Measurements from ENCODE around the gene ZDHHC24. TPM values are rescaled to one million over a fixed set of nuclear protein-coding genes. Genes with fewer than 3 reads are reported as not detected.

The ZDHHC24 gene, protein sequence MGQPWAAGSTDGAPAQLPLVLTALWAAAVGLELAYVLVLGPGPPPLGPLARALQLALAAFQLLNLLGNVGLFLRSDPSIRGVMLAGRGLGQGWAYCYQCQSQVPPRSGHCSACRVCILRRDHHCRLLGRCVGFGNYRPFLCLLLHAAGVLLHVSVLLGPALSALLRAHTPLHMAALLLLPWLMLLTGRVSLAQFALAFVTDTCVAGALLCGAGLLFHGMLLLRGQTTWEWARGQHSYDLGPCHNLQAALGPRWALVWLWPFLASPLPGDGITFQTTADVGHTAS
- polyA plus RNA-seq (14.9 and 15.9 TPM in 2 replicates), polyA minus RNA-seq (10.5 and 12.4 TPM in 2 replicates)

DNA sequence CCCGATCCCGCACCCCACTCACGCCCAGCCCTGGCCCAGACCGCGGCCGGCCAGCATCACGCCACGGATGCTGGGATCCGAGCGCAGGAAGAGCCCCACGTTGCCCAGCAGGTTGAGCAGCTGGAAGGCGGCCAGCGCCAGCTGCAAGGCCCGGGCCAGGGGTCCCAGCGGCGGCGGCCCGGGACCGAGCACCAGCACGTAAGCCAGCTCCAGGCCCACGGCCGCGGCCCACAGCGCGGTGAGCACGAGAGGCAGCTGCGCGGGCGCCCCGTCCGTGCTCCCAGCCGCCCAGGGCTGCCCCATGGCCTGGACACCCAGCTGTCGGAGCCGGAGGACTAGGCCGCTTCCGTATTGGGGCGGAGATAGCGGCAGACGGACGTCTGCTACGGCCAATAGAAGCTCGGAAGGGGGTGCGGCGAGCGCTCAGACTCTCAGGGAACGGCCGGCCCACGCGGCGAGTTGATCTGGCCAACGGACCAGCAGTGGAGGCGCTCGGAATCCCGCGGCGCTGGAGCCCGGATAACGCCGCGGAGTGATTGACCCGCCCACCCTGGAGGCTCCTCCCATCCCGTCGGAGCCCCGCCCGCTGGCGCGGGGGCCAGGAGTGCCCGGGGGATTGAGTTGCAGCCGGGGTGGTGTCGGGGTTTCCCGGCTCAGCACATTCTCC lies at the start of gene ZDHHC24:
Gene ZDHHC24 (minus strand): TSS at position 348 of the 667 bp plus-strand sequence. CDS start 45 bp downstream, at position 303.
- H3K36me3 ChIP-seq (ENCODE audit: insufficient read depth, low read length), result no peaks in the 10 kb centered on the region
- H2AFZ ChIP-seq (ENCODE audit: low read depth, low read length), result peak within 1 kb of the TSS; percentile 48
- peak within 1 kb of the TSS; percentile 87 for H3K4me2 ChIP-seq (ENCODE audit: low read length)
- no peaks in the 10 kb centered on the region for H4K20me1 ChIP-seq (ENCODE audit: insufficient read depth)
- no peaks in the 10 kb centered on the region for H3K79me2 ChIP-seq (replicated peaks; ENCODE audit: insufficient read depth, low read length)
- H3K27me3 ChIP-seq (ENCODE audit: insufficient read depth, low read depth, low read length), result no peaks in the 10 kb centered on the region
- H3K4me3 ChIP-seq (ENCODE audit: low read length), result peak within 1 kb of the TSS; percentile 81
- H3K27ac ChIP-seq (ENCODE audit: low read length), result no peak within 1 kb of the TSS
- TF ChIP-seq, protein P1, sequence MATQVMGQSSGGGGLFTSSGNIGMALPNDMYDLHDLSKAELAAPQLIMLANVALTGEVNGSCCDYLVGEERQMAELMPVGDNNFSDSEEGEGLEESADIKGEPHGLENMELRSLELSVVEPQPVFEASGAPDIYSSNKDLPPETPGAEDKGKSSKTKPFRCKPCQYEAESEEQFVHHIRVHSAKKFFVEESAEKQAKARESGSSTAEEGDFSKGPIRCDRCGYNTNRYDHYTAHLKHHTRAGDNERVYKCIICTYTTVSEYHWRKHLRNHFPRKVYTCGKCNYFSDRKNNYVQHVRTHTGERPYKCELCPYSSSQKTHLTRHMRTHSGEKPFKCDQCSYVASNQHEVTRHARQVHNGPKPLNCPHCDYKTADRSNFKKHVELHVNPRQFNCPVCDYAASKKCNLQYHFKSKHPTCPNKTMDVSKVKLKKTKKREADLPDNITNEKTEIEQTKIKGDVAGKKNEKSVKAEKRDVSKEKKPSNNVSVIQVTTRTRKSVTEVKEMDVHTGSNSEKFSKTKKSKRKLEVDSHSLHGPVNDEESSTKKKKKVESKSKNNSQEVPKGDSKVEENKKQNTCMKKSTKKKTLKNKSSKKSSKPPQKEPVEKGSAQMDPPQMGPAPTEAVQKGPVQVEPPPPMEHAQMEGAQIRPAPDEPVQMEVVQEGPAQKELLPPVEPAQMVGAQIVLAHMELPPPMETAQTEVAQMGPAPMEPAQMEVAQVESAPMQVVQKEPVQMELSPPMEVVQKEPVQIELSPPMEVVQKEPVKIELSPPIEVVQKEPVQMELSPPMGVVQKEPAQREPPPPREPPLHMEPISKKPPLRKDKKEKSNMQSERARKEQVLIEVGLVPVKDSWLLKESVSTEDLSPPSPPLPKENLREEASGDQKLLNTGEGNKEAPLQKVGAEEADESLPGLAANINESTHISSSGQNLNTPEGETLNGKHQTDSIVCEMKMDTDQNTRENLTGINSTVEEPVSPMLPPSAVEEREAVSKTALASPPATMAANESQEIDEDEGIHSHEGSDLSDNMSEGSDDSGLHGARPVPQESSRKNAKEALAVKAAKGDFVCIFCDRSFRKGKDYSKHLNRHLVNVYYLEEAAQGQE (IDR thresholded peaks at IDR 0.05; ENCODE audit: borderline replicate concordance), result no peak
- peak; percentile 75 for TF ChIP-seq MXI1 (conservative IDR thresholded peaks at IDR 0.05; ENCODE audit: poor library complexity, severe bottlenecking)
- peak; percentile 56 for TF ChIP-seq POLR2AphosphoS5 (IDR thresholded peaks at IDR 0.05)
- TF ChIP-seq SMC3 (conservative IDR thresholded peaks at IDR 0.05; ENCODE audit: poor library complexity), result peak; percentile 54
- no peak for TF ChIP-seq EP300 (conservative IDR thresholded peaks at IDR 0.05; ENCODE audit: poor library complexity, severe bottlenecking)
- no peak for TF ChIP-seq CTCF (IDR thresholded peaks at IDR 0.05; ENCODE audit: poor library complexity, severe bottlenecking)
- peak; percentile 47 for TF ChIP-seq RAD21 (conservative IDR thresholded peaks at IDR 0.05)
- TF ChIP-seq EZH2 (IDR thresholded peaks at IDR 0.05; ENCODE audit: borderline replicate concordance, insufficient read depth, low read length, poor library complexity, severe bottlenecking), result no peak
- peak; percentile 69 for TF ChIP-seq TAF1 (IDR thresholded peaks at IDR 0.05; ENCODE audit: low read depth)
- no peaks in the 10 kb centered on the region for H3F3A ChIP-seq (ENCODE audit: insufficient read depth, low read length, poor library complexity, severe bottlenecking)
- H3K9me2 ChIP-seq (ENCODE audit: insufficient read depth, low read length), result no peaks in the 10 kb centered on the region
- no peaks in the 10 kb centered on the region for H3K9me3 ChIP-seq (ENCODE audit: low read length)
- peak within 1 kb of the TSS; percentile 86 for H3K9ac ChIP-seq (ENCODE audit: low read length)

DNA sequence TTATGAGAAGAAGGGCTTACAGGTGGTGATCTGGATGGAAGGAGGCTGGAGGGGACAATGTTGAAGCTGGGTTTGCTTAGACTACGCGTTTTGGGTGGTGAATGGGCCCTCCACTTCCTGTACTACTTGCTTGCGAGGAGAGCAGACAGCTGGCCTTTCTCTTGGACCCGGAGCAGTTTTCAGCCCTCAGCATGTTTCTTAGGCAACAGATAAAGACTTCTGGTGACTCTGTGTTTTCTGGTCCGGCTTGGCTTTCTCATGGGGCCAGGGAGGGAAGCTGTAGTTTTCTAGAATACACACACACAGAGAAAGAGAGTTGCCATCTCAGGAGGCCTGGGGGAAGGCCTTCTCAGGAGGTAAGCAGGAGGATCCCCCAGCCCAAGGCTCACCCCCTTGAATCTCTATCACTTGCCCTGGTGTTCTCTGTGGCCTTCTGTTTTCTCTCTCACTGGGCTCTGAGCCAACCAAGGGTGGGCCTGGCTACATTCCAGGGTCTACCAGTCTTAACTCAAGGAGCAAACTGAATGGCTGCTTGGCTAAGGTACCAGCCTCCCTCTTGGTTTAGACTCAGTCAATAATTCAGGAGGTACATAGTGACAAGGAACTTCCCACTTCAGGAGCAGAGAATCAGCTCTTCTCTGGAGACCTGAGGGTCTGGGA lies 49.5 kb upstream of the ZDHHC24 start:
- H3K36me3 ChIP-seq (ENCODE audit: insufficient read depth, low read length), result no peaks in the 10 kb centered on the region

More for the DNA sequence above, 49.5 kb upstream of the ZDHHC24 start:
- no peak overlapping the region for H3K4me3 ChIP-seq (ENCODE audit: low read length)
- no peaks in the 10 kb centered on the region for H3K9me2 ChIP-seq (ENCODE audit: insufficient read depth, low read length)
- H3K27ac ChIP-seq (ENCODE audit: low read length), result no peak overlapping the region
- H3K27me3 ChIP-seq (ENCODE audit: insufficient read depth, low read depth, low read length), result no peaks in the 10 kb centered on the region
- H3K79me2 ChIP-seq (replicated peaks; ENCODE audit: insufficient read depth, low read length), result no peaks in the 10 kb centered on the region
- no peak overlapping the region for H2AFZ ChIP-seq (ENCODE audit: low read depth, low read length)
- H3K4me2 ChIP-seq (ENCODE audit: low read length), result no peak overlapping the region
- H3F3A ChIP-seq (ENCODE audit: insufficient read depth, low read length, poor library complexity, severe bottlenecking), result no peaks in the 10 kb centered on the region
- no peak overlapping the region for H3K9ac ChIP-seq (ENCODE audit: low read length)
- peaks cover 14% of the 10 kb centered on the region for H3K9me3 ChIP-seq (ENCODE audit: low read length)
- TF ChIP-seq EZH2 (IDR thresholded peaks at IDR 0.05; ENCODE audit: borderline replicate concordance, insufficient read depth, low read length, poor library complexity, severe bottlenecking), result no peak
- TF ChIP-seq TAF1 (IDR thresholded peaks at IDR 0.05; ENCODE audit: low read depth), result no peak
- no peak for TF ChIP-seq MXI1 (conservative IDR thresholded peaks at IDR 0.05; ENCODE audit: poor library complexity, severe bottlenecking)
- TF ChIP-seq RAD21 (conservative IDR thresholded peaks at IDR 0.05), result no peak
- TF ChIP-seq EP300 (conservative IDR thresholded peaks at IDR 0.05; ENCODE audit: poor library complexity, severe bottlenecking), result no peak
- no peak for TF ChIP-seq SMC3 (conservative IDR thresholded peaks at IDR 0.05; ENCODE audit: poor library complexity)
- no peak for TF ChIP-seq POLR2AphosphoS5 (IDR thresholded peaks at IDR 0.05)
- TF ChIP-seq CTCF (IDR thresholded peaks at IDR 0.05; ENCODE audit: poor library complexity, severe bottlenecking), result no peak
- TF ChIP-seq, protein P1 (IDR thresholded peaks at IDR 0.05; ENCODE audit: borderline replicate concordance), result no peak
- no peaks in the 10 kb centered on the region for H4K20me1 ChIP-seq (ENCODE audit: insufficient read depth)
